Esophagus muscularis mucosa (tissue), 4 donors: ENCODE data around the gene EYA4.

Source experiments
- CTCF ChIP-seq, 3 experiments: fragments of 200-600 bp in 2 of 3; fragments of 450-650 bp in 1 of 3; sonication (generic) in 2 of 3; IDR thresholded peaks; one replicate each; pipeline ENCODE4 v1.5.1; 2017 to 2019; ENCODE audit warnings: antibody characterized with exemption in 3 of 3, mild to moderate bottlenecking in 2 of 3, moderate library complexity in 1 of 3
- EP300 ChIP-seq: sonication (generic); formaldehyde crosslinking; IDR thresholded peaks from one replicate; pipeline ENCODE4 v1.6.1; 2017; ENCODE audit warnings: antibody characterized with exemption
- POLR2A ChIP-seq: fragments of 450-650 bp; IDR thresholded peaks from one replicate; pipeline ENCODE4 v1.6.1; 2017; ENCODE audit warnings: antibody characterized with exemption, moderate library complexity, mild to moderate bottlenecking, low read depth

GRCh38 chr6:133540361-133540760 is 299.2 kb downstream of the EYA4 start:
- TF ChIP-seq CTCF (IDR thresholded peaks at IDR 0.05) (no peak), POLR2A (no peak), EP300 (no peak)
